HEK293 (cell line): ENCODE measurements around the gene LGALS8.
"Not testable (repeated sequence)": the region's sequence is repeated elsewhere in the genome, so short reads cannot be mapped to it uniquely, and the experiment has no call there.

Source experiments
- CTCF ChIP-seq: fragments of 450-650 bp; formaldehyde crosslinking; IDR thresholded peaks from 2 replicates; pipeline ENCODE4 v1.5.1; 2016; ENCODE audit warnings: missing biosample characterization, missing genetic modification characterization
- RBAK ChIP-seq: fragments of 450-650 bp; formaldehyde crosslinking; IDR thresholded peaks from 2 replicates; pipeline ENCODE4 v1.5.1; 2016; ENCODE audit warnings: missing biosample characterization, missing genetic modification characterization
- ZNF148 ChIP-seq: fragments of 450-650 bp; formaldehyde crosslinking; IDR thresholded peaks from 2 replicates; pipeline ENCODE4 v1.5.0; 2017; ENCODE audit warnings: missing biosample characterization, missing genetic modification characterization, borderline replicate concordance
- ZNF175 ChIP-seq: fragments of 450-650 bp; formaldehyde crosslinking; IDR thresholded peaks from 2 replicates; pipeline ENCODE4 v1.5.1; 2016; ENCODE audit warnings: missing biosample characterization, missing genetic modification characterization
- ZSCAN4 ChIP-seq: fragments of 450-650 bp; formaldehyde crosslinking; IDR thresholded peaks from 2 replicates; pipeline ENCODE4 v1.5.1; 2017; ENCODE audit warnings: missing biosample characterization, missing genetic modification characterization

- TF ChIP-seq CTCF, ZNF148, ZNF175, RBAK, ZSCAN4 (tag by site-specific recombination): not testable (repeated sequence)
These were observed 19.4 kb upstream of the LGALS8 start for GRCh38 chr1:236504338-236504737.
